GM12801 (cell line): Measurements from ENCODE around the gene TAF8.

Experiments used
- TF ChIP-seq, protein P1 (sequence below): IDR thresholded peaks from one replicate; pipeline ENCODE4 v1.5.1; 2011; ENCODE audit warnings: control low read depth; ENCODE audit not compliant: insufficient read length; ENCODE audit errors: extremely low read depth

Gene TAF8

DNA sequence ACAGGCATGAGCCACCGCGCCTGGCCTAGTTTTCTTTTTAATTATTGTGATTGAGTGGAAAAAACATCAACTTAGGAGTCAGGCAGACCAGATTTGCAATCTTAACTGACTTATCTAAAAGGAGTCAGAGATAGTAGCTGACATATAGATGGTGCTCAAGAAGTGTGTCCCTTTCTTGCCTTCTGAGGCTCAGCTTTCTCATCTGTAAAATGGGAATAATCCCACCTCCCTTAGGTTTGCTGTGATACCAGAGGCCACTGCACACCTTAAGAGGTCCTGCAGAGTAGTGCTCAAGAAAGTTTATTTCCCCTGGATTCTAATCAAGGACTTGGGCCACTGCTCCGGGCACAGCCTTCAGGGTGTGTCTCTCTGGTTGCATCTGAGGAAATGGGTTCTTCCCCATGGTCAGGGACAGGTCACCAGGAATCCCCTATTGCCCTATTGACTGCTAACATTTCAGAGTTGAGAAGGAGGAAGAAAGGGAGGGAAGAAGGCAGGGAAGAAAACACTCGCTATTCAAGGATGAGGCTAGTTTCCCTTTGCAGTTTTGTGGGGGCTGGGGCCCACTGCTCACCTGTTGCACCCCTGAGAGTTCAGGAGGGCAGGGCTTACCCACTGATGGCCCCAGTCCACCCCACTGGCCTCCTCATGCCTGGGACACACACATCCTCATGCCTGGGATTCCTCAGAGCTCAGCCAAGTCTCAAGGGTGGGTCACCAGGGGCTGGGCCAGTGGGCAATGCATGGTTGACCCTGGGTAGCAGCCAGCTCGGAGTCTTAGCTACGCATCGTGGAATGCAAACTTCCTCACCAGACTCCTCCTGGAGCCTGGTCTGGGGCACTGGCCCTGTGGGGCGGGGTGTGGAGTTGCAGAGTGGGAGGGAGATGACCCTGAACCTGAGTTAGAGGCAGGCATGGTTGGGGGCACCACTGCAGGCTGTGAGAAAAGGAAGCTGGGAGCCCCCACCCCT lies 70.9 kb downstream of the TAF8 start:
- TF ChIP-seq, protein P1, sequence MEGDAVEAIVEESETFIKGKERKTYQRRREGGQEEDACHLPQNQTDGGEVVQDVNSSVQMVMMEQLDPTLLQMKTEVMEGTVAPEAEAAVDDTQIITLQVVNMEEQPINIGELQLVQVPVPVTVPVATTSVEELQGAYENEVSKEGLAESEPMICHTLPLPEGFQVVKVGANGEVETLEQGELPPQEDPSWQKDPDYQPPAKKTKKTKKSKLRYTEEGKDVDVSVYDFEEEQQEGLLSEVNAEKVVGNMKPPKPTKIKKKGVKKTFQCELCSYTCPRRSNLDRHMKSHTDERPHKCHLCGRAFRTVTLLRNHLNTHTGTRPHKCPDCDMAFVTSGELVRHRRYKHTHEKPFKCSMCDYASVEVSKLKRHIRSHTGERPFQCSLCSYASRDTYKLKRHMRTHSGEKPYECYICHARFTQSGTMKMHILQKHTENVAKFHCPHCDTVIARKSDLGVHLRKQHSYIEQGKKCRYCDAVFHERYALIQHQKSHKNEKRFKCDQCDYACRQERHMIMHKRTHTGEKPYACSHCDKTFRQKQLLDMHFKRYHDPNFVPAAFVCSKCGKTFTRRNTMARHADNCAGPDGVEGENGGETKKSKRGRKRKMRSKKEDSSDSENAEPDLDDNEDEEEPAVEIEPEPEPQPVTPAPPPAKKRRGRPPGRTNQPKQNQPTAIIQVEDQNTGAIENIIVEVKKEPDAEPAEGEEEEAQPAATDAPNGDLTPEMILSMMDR: no peak

DNA sequence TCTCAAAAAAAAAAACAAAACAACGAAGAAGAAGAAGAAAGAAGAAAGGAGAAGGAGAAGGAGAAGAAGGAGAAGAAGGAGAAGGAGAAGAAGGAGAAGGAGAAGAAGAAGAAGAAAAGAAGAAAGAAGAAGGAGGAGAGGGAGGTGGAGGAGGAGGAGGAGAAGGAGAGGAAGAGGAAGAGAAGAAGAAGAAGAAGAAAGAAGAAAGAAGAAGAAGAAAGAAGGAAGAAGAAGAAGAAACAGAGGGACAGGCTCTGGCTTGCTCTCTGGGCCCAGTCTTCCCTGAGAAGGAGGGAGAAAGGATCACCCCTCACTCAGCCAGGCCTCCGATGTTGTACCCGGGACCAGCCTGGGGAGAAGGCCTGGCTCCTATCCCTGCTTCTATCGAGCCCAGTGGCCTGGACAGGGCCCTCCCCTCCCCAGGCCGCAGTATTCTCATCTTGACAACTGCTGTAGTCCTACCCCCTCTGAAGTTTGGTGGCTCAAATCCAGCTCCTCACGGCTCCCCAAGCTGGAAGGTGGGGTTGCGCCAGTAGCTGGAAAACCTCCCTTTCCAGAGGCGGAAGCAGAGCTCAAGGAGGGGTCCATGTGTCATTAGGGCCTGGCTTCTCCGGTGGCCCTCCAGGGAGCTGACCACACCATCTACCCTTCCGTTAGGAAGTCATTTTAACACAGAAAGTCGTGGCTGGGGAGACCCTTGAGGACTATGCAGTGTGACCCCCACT lies 73.2 kb downstream of the TAF8 start:
- TF ChIP-seq, protein P1: no peak

DNA sequence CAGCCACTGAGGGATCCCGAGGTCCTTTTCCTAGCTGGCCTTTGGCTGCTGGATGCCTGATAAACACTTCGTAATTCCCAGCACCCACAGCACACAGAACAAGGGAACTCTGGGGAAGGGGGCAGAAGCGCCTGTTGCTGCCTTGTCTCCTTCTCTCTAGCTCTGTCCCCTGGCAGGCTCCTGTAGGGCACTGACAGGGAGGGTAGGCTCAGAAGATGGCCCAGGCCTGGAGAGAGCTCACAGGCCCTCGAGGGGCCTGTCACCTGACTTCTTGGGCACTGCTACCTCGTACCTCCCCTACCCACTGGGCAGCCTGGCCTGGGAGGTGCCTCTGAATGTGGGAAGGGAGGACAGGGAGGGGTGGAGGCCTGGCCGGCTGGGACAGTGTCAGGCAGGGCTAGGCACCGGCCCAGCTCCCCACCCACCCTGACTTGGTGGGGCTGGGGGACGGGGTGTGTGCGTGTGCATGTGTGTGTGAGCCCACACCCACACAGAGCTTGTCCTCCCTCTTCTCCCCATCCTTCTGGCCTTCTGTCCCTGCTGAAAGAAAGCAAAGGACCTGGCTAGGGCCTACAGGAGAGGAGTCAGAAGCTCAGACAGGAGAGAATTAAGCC lies 74.0 kb downstream of the TAF8 start:
- TF ChIP-seq, protein P1: no peak

DNA sequence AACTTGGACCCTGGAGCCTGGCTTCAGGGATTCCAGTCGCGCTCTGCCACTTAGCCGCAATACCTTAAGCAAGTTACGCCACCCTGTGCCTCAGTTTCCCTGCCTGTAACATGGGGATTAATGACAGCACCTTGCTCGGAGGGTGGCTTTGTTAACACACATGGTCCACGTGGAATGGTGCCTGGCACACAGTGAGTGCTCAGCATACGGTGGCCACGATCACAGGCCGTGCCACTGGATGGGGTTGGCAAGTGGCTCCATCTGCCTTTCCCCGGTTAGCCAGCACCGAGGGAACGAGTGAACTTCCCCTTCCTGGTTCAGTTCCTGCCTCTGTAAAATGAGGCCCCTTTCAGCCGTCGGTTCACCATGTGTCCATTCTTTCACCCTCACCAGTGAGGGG lies 74.9 kb downstream of the TAF8 start:
- TF ChIP-seq, protein P1: no peak

DNA sequence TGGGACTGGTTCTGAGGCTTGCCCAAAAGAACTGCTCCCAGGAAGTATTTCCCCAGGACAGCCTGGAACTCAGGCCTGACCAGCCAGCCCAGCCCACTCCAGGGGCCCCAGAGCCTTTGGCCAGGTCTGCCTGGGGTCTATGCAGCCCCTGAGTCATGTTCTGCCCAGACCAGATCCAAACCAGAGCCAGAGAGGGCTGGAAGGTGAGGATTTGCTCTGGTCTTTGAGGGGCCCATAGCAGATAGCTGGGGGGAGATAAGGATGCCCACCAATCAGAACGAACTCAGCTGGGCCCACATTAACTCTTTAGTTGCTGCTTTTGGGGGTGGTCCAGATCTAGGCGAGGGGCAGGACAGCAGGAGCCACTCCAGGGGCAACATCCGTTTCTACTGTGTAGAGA lies 75.3 kb downstream of the TAF8 start:
- TF ChIP-seq, protein P1: no peak

DNA sequence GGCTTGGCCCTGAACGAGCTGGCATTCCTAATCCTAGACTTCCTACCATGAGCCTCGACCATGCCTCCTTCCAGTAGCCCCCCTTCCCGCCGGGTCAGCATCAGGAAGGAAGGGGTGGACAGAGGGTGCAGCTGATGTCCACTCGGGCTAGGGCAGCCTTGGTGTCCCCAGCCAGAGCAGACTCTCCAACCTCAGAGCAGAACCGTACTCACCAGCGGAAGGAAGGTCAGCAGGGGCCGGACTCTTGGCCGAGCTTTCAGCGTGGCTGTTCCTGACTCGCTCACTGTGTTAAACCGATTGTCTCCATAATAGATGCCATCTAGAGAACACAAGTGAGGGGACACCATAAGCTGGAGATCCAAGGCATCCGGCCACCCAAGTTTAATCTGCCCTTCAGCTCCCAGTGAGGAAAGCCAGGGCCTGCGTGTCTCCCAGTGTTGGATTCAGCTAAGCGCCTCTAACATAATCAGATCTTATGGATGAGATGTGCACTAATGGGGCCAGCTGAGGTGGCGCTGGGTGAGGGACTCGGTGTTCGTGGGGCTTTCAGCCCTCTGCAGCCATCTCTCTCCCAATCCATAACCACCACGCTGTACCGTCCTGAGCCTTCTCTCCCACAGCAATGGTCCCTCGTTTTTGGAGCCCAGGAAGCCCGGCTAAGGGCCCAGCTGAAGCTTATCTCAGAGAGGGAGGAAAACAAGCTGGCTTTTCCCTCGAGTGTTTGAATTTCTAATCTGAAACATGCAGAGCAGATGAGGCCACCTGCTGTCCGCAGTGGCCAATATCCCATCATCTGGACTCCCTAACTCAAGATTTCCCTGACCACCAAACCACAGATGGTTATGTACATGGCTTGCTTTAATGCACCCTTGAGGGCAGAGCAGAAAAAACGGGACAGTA lies 78.4 kb downstream of the TAF8 start:
- TF ChIP-seq, protein P1: no peak

DNA sequence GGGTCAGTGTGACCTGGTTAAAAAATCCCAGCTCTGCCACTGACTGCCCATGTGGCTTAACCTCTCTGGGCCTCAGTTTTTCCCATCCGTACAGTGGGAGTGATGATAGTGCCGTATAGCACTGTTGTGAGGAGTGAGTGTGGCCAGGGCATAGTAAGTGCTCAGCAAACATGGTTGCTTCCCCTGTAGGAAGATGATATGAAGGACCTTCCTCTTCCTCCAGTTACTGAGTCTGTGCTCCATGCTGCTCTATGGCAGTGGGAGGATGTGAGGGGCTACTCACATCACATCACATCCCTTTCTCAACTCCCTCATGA lies 79.0 kb downstream of the TAF8 start:
- TF ChIP-seq, protein P1: no peak
